Inferior parietal cortex (tissue), 1 donor: ENCODE measurements around the gene KLHL3.

Source experiments
- DNase-seq: peaks from one replicate; pipeline ENCODE4 v3.0.0-alpha.2; 2016; ENCODE audit errors: extremely low spot score

KLHL3 gene

GRCh38 chr5:137708796-137709559 is 26.9 kb downstream of the KLHL3 start:
- no peak for DNase-seq

DNA sequence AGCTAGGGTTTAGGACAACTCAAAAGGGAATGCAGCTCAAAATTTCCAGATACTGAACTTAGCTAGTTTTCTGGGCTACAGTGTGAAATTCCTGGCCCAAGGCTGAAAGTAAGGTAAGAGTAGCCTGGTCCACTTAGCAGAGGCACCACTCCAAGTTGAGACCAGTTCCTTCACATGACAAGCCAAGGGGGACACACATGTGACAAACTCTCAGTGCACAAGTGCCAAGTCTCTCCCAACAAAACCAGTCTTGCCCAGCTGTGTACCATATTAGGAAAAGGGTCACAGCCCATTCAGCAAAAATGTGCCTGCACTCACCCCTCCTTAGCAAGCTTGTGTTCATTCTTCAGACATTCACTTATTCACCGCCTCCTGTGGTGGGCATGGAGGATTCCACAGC is 27.8 kb downstream of the KLHL3 start:
- DNase-seq, result no peak

- no peak for DNase-seq
Observed at GRCh38 chr5:137706841-137707240, 29.0 kb downstream of the KLHL3 start.

DNA sequence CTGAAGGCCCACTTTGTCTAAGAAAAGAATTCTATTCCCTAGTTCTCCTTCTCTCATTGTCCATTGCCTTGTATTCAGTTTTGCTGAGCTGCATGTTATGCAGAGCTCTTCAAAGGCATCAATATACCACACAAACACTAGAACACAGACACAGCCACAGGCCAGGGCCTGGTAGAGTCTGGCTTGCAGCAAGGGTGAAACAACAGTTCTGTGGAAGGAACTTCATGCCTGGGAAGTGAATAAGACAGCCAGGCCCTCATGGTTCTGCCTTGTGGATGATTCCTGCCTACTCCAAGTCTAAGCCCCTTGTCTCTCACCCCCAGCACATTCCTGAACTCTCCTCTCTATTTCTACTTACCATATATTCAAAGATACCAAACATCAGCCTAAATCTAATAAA is 30.8 kb downstream of the KLHL3 start:
- DNase-seq, result no peak

DNA sequence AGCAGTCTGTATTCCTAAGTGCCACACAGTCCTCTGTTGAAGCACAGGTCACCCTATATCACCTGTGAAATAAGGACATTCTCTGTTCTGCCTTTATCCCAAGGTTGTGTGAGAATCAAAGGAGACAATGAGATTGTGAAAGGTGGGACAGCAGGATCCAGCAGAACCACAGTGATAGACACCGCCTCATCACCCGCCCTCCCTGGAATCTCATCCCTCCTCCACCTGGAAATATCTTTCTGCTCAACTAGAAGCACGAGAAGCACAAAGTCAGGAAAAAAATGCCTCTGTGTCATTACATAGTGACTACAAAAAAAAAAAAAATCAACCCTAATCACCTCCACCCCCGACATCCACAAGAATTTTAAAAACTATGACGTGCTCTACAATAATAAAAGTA is 32.3 kb downstream of the KLHL3 start:
- no peak for DNase-seq

GRCh38 chr5:137700282-137700680 is 35.6 kb downstream of the KLHL3 start:
- no peak for DNase-seq

- DNase-seq, result peak; percentile 42
Observed at GRCh38 chr5:137699336-137700281, 36.3 kb downstream of the KLHL3 start.

- no peak for DNase-seq
Observed at GRCh38 chr5:137696481-137696880, 39.4 kb downstream of the KLHL3 start.

DNA sequence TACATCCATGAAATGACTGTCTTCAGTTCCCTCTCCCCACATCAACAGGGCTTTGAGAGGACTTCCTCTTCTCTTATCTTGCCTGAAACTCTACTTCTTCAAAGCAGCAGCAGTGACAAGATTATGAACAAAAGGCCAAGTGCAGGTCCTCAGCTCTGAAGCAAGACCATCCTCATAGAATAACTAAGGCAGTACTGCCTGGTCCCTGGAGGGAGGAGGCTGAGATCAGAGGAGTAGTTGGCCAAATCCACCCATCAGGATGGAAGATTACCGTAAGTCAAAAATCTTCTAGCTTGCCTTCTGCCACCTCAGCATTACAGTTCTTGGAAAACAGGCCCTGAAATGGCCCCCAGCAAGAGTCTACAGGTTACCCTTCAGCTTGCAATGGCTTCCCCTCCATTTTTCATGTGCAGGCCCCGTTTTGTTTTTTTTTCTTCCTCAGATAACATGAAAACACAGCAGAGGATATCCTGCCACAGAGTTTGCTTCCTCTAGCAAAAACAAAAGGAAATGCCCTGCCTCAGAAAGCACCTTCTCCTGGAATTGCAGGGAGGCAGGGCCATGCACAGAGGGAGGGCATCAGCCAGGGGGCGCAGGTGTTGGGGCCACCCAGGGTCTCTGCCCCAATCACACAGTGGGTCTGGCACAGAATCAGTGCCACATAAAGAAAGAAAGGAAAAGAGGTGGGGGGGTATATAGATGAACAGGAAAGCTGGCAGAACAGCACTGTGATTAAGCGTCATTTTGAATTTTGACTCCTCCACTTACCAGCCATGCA is 40.0 kb downstream of the KLHL3 start:
- no peak for DNase-seq

GRCh38 chr5:137693951-137694721 is 41.8 kb downstream of the KLHL3 start:
- DNase-seq, result no peak

DNA sequence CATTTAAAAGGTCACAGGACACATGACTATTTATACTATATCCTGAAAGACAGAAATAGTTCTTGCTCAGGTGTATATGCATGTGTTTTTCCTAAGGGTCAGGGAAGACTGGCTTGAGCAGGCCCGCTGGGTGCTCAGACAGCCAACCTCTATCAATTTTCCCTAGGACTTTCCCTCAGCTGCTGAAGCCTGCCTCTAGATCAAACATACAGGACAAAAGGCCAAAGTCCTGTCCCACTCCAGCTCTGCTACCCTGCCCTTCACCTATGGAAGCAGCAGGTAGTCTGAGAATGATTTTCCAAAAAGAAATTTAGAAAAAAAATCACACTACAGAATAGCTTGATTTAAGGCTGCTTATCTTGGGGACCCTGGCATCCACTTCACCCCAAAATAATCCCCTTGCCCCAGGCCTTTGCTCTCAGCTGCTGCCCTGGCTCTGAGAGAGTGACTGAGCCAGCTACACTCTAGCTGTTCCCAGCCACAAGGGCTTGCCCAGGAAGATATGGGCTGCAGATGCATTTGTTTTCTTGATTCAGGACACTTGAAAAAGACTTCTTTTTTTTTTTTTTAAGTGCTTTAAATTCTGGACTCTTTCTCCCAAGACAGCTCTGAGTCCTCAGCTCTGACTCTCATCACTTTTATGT is 42.5 kb downstream of the KLHL3 start:
- DNase-seq, result no peak

DNA sequence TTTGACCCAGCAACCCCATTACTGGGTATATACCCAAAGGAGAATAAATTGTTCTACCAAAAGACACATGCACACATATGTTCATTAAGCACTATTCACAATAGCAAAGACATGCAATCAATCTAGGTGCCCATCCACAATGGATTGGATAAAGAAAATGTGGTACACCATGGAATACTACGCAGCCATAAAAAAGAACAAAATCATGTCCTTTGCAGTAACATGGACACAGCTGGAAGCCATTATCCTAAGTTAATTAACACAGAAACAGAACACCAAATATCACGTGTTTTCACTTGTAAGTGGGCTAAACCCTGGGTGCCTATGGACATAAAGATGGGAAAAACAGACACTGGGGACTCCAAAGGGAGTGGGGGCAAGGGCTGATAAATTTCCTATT is 46.6 kb downstream of the KLHL3 start:
- no peak for DNase-seq

- no peak for DNase-seq
Observed at GRCh38 chr5:137688210-137688840, 47.6 kb downstream of the KLHL3 start.

DNA sequence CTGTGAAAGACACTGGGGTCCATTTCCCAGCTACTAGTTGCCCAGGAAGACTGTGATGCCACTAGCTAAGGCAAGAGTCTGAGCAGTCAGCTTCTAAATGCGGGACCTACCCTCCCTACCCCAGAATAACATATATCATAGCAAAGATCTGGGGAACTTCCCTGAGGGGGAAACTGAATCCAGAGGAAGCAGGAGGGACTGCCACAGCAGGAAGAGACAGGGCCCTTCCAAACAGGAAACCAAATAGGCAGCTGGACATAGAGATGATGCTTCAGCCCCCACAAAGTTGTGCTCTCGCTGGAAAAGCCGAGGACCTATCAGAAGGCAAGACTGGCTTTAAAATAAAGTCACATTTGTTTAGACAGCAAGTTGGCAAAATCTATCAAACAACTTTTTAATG is 51.1 kb downstream of the KLHL3 start:
- no peak for DNase-seq

DNA sequence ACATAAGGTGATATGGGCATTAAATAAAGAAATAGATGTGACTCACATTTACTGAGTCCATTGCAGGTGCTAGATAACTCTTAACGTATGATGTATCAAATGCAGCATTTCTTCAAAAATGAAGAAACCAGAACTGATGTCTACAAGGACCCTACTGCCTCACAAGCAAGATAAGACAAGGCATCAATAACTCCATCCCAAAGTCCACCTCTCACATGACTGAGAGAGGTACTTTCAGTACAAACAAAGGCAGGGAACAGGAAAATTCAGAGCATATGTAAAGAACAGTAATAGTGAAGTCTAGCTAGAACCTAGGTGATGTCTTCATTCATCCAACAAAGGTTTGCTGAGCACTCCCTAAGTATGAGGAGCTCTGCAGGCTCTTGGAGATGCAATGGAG is 54.7 kb downstream of the KLHL3 start:
- no peak for DNase-seq

GRCh38 chr5:137679910-137680309 is 56.0 kb downstream of the KLHL3 start:
- no peak for DNase-seq

- no peak for DNase-seq
Observed at GRCh38 chr5:137679195-137679594, 56.7 kb downstream of the KLHL3 start.

DNA sequence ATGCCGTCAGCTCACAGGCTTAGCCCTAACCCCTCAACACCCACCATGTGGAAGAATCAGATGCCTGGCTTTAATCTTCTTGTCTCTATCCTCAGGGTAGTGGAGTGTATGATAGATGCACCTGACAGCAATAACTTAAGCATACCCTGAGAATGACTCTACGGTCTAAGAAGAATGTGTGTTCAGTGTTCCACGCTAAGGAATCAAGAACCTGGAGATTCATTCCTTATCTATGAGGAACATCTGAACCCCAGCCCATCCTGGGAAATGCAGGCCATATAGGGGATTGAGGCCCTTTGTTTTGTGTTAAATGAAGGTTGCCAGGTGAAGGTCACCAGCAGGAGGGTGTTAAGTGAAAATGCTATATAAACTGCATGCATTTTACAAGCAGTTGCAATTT is 63.0 kb downstream of the KLHL3 start:
- no peak for DNase-seq

DNA sequence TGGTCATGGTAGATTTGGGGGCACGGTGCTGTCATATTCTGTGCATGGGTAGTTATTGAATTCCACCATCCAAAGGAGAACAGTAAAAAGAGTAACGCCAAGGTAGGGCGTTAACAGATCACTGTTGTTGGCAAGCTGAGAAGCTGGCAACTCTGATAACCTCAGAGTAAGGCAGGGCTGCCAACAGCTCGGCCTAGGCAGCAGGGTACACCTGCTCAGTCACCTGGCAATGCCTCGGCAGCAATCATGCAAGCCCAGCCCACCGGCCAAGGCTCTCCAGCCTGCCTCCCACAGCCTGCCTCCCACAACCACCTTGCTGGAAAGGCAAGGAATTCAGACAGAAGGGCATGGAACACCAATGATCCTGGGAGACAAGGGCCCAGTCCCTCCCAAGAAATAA is 63.9 kb downstream of the KLHL3 start:
- no peak for DNase-seq

DNA sequence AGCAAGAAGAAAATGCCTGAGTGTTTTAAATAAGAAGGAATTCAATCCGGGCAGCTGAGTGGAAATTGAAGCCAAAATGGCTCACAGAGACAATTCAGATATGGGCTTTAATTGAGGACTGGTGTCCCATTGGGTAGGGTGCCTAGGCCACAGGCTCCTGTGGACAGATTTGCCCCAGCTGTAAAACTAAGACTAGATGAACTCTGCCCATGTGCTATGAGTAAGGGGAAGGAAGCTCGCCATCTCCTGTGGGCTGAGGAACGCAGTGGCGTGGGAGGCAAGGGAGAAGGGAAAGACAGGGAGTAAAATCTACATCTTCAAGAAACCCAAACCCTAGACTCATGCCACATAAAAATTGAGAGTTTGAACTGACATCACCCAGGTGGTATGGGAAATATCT is 66.1 kb downstream of the KLHL3 start:
- DNase-seq, result no peak
